Motor neuron (in vitro differentiated cells): ENCODE data around the gene VARS1. TPM values are rescaled to one million over a fixed set of nuclear protein-coding genes. Genes with fewer than 3 reads are reported as not detected.
A peak's percentile ranks its signal among the peaks of the same experiment; 100 is the strongest.

ENCODE experiments used
- ATAC-seq, 8 experiments: fragments of 200-7000 bp; cut with Tn5 transposase; replicated peaks in 6 of 8; 2 replicates each; pipeline ENCODE4 v1.8.0; 2021; ENCODE audit warnings: mild to moderate bottlenecking in 8 of 8, moderate library complexity in 8 of 8
- H3K27ac ChIP-seq, 2 donors: fragments of 250-450 bp; sonication (Bioruptor Pico); 2 replicates each; pipeline ENCODE4 v1.9.0; 2021; ENCODE audit warnings: antibody characterized with exemption in 2 of 2, mild to moderate bottlenecking in 2 of 2, moderate library complexity in 1 of 2
- H3K4me1 ChIP-seq, 2 donors: fragments of 250-450 bp; sonication (Bioruptor Pico); replicated peaks in 1 of 2; 2 replicates each; pipeline ENCODE4 v1.6.1; 2021; ENCODE audit warnings: antibody characterized with exemption in 2 of 2, mild to moderate bottlenecking in 2 of 2, moderate library complexity in 1 of 2
- H3K4me3 ChIP-seq, 5 donors: fragments of 250-450 bp; sonication (Bioruptor Pico); 2 replicates each; pipeline ENCODE4 v1.9.0; 2021; ENCODE audit warnings: antibody characterized with exemption in 5 of 5, mild to moderate bottlenecking in 5 of 5, moderate library complexity in 4 of 5
- WGBS, 10 experiments: fragments of 450-650 bp; shearing (Covaris generic); methylation state at CpG; one replicate each; pipeline ENCODE4 v1.0.0; 2022; 5-methylcytosine and 5-hydroxymethylcytosine counted together
- in situ Hi-C, 9 experiments: fragments of 400-800 bp; cut with MboI; loops; one replicate each; pipeline ENCODE4 v1.15.0; 2021; ENCODE audit warnings: low sequenced_read_pairs in 9 of 9, low pct_unique_long_range_greater_than_20kb in 2 of 9; ENCODE audit not compliant: unreplicated experiment in 9 of 9
- total RNA-seq, 8 experiments: library from RNA; unstranded; fragments of 300-600 nt; gene quantifications; 2 replicates each; pipeline versions ENCODE4 v1.2.3 to v1.2.4, GENCODE V29; 2022

Gene VARS1
- total RNA-seq, 8 experiments from 2014 or later = 26.4 to 135 (median 52.7) TPM

DNA sequence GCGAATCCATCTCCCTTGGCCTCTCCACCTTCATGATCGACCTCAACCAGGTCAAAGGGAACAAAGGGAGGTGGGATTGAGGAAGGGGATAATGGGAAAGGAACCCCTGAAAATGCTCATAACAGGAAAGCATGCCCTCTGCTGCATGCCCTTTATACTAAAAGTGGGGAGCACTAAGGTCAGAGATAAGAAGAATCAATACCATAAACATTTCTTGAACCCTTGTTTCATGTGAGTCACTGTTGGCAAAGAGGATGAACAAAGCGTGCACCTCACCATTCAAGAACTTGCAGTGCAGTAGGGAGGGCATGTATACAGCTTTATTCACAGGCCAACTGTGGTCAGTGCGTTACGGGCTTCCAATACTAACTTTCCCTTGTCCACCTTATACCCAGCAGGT is 34.8 kb downstream of the VARS1 start:
- in situ Hi-C loops = no loop called here
- H3K27ac ChIP-seq = no peak overlapping the region
- H3K4me3 ChIP-seq = no peak overlapping the region
- WGBS, 10 experiments = 85 to 100% (median 100%) methylated on average over 1 to 5 of the region's 5 CpGs
- no peak for ATAC-seq
- peaks cover 12 to 20% of the 10 kb centered on the region in 2 donors for H3K4me1 ChIP-seq

DNA sequence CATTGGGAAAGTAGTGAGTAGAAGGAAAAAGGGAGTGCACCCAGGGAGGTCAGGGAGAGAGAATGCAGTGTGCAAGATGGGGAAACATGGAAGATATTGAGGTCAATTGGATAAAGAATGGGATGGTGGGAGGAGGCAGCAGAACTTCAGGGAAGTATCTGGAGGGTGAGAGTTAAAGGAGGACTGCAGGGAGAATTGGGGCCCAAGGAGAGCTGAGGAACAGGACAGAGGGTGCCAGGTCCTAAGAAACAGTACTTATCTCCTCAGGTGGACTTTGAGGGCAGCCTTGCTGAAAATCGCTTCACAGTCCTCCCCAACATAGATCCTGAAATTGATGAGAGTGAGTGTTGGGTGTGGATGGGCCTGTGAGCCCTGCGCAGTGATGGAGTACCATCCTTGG is 37.3 kb downstream of the VARS1 start:
- Histone ChIP-seq H3K4me3 (no peak overlapping the region), H3K4me1 (peaks cover 2 to 7% of the 10 kb centered on the region in 2 donors), H3K27ac (no peak overlapping the region)
- 92 to 100% (median 100%) methylated on average over 1 to 2 of the region's 2 CpGs; no CpG with 5 or more reads in 7 of the 10 experiments for WGBS, 10 experiments
- in situ Hi-C loops = no loop called here
- ATAC-seq = no peak

DNA sequence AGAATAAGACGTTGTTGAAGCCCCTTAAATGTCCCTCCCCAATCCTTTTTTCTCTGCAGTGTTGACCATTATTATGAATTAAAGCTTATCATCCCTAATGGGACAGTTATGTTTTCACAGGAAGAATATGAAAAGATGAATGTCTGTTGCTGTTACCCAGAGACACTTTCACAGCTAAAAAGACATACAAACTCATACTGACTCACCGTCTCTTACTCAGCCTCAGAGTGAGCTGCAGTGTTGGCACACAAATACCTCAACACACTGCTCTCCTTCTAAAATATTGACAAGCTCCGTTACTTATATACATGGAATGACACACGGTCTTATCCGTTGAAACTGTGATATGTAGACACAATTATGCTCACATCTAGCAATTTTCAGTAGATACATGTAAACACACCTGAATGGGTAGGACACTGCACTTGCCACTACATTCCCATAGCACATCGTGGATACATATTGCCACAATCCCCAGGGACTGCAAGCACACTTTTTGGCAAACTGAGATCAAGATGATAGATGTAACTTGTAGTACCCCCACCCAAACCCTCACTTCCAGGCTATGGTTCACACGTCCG is 42.7 kb downstream of the VARS1 start:
- Histone ChIP-seq H3K4me3 (no peak overlapping the region), H3K27ac (no peak overlapping the region), H3K4me1 (no peaks in the 10 kb centered on the region)
- 15 to 100% (median 72%) methylated on average over 2 to 7 of the region's 8 CpGs; no CpG with 5 or more reads in 1 of the 10 experiments for WGBS, 10 experiments
- ATAC-seq = peak in 3 of 8 experiments; percentile 50 to 90 (median 70)
- in situ Hi-C loops = no loop called here

DNA sequence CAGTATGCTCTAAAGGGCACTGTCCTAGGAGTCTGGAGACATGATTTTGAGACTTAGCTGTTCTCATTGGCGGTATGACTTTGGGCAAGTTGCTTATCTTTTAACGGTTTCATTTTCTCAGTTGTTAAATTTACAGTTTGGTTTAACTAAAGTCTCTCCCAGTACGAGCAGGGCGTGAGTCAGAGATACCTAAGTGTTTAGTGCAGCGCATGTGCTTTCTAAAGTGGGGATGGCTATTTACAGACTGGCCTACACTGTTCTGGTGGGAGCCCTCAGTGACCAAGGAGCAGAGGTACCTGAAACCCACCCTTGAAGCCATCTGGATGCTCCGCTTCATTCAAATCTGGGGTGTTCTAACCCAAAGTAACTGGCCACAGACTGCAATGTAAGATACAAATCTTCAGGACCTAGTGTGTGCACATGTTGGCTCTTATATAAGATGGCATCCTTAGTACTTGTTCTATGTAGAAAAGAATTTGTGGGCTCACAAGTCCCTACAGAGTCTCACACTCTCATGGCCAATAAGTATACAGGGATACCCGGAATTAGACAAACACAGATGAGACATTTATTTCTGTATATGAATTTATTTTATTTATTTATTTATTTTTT is 45.0 kb downstream of the VARS1 start:
- no peak overlapping the region for H3K27ac ChIP-seq
- no peak overlapping the region for H3K4me3 ChIP-seq
- in situ Hi-C loops = no loop called here
- no peaks in the 10 kb centered on the region for H3K4me1 ChIP-seq
- 67 to 100% (median 97%) methylated on average over 1 to 7 of the region's 7 CpGs; no CpG with 5 or more reads in 3 of the 10 experiments for WGBS, 10 experiments
- ATAC-seq = no peak

DNA sequence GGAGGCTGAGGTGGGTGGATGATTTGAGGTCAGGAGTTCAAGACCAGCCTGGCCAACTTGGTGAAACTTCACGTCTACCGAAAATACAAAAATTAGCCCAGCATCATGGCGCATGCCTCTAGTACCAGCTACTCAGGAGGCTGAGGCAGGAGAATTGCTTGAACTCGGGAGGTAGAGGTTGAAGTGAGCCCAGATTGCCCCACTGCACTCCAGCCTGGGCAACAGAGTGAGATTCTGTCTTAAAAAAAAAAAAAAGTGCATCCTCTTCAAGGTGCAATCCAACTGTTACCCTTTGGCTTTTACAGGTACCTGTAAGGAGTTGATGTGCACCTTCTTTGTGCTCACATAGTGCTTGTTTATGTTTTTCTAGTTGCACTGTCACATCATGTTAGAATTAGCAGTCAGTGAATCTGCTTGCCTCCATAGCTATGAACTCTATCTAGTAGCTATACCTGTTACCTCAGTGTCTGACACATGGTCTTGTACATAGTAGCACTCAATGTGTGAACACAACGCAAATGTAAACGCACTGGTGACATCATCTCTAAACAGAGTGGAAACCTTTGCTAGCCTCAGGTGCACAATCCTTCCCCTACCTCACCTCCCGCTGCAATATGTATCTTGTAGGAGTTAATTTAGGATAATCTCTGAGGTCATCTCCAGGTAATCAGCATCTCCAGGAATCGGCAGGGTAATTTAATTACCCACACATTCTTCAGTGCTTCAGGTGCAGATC is 46.1 kb downstream of the VARS1 start:
- 79 to 100% (median 96%) methylated on average over 1 to 8 of the region's 8 CpGs for WGBS, 10 experiments
- Histone ChIP-seq H3K27ac (no peak overlapping the region), H3K4me1 (no peaks in the 10 kb centered on the region), H3K4me3 (no peak overlapping the region)
- in situ Hi-C loops = no loop called here
- ATAC-seq = peak in 1 of 8 experiments; percentile 53

Other genes starting within 250 kb of the VARS1 start
- gene ATP6V1G2, start 249.1 kb downstream of the VARS1 start, total RNA-seq = 100 to 1,000 TPM in 2 of 8 experiments, 10 to 100 TPM in 3, 1 to 10 TPM in 2, under 1 TPM in 1; 0.25 to 110 (median 48.1) TPM
- 10 to 100 TPM; 24.2 to 44.5 (median 31.6) TPM for gene NFKBIL1, start 248.1 kb downstream of the VARS1 start, total RNA-seq
- gene LTA, start 223.5 kb downstream of the VARS1 start, total RNA-seq = under 1 TPM in 6 of 8 experiments, not detected in 2; 0.11 to 0.76 (median 0.41) TPM
- 1 to 10 TPM in 1 of 8 experiments, under 1 TPM in 3, not detected in 4; 0.17 to 3.9 (median 0.68) TPM for gene TNF, start 220.2 kb downstream of the VARS1 start, total RNA-seq
- gene LTB, start 213.3 kb downstream of the VARS1 start, total RNA-seq = 1 to 10 TPM in 2 of 8 experiments, under 1 TPM in 5, not detected in 1; 0.18 to 1.9 (median 0.81) TPM
- 1 to 10 TPM in 2 of 8 experiments, under 1 TPM in 5, not detected in 1; 0.21 to 2.6 (median 0.63) TPM for gene LST1, start 209.5 kb downstream of the VARS1 start, total RNA-seq
- under 1 TPM in 3 of 8 experiments, not detected in 5; 0.29 to 0.71 (median 0.31) TPM for gene NCR3, start 202.7 kb downstream of the VARS1 start, total RNA-seq
- gene AIF1, start 180.5 kb downstream of the VARS1 start, total RNA-seq = 1 to 10 TPM in 5 of 8 experiments, not detected in 3; 1.1 to 3.1 (median 2.0) TPM
- gene PRRC2A, start 175.0 kb downstream of the VARS1 start, total RNA-seq = 100 to 1,000 TPM in 4 of 8 experiments, 10 to 100 TPM in 4; 53.2 to 259 (median 92.0) TPM
- gene BAG6, start 143.1 kb downstream of the VARS1 start, total RNA-seq = 100 to 1,000 TPM; 159 to 322 (median 247) TPM
- gene APOM, start 139.9 kb downstream of the VARS1 start, total RNA-seq = 1 to 10 TPM; 2.3 to 6.8 (median 5.3) TPM
- gene C6orf47, start 135.0 kb downstream of the VARS1 start, total RNA-seq = 10 to 100 TPM; 10.8 to 24.6 (median 15.5) TPM
- 10 to 100 TPM; 15.2 to 27.2 (median 22.0) TPM for gene GPANK1, start 130.8 kb downstream of the VARS1 start, total RNA-seq
- 100 to 1,000 TPM; 112 to 225 (median 167) TPM for gene CSNK2B, start 129.7 kb downstream of the VARS1 start, total RNA-seq
- 10 to 100 TPM in 2 of 8 experiments, 1 to 10 TPM in 6; 3.0 to 20.9 (median 6.3) TPM for gene LY6G5B, start 125.8 kb downstream of the VARS1 start, total RNA-seq
- 1 to 10 TPM; 1.3 to 7.1 (median 2.8) TPM for gene LY6G5C, start 114.7 kb downstream of the VARS1 start, total RNA-seq
- 10 to 100 TPM; 43.8 to 69.0 (median 52.5) TPM for gene ABHD16A, start 92.4 kb downstream of the VARS1 start, total RNA-seq
- not detected for gene LY6G6F, start 88.9 kb downstream of the VARS1 start, total RNA-seq
- not detected for gene LY6G6D, start 80.4 kb downstream of the VARS1 start, total RNA-seq
- gene LY6G6C, start 74.0 kb downstream of the VARS1 start, total RNA-seq = 1 to 10 TPM in 1 of 8 experiments, under 1 TPM in 4, not detected in 3; 0.16 to 1.6 (median 0.41) TPM
- 1 to 10 TPM in 2 of 8 experiments, under 1 TPM in 6; 0.18 to 1.8 (median 0.58) TPM for gene MPIG6B, start 72.4 kb downstream of the VARS1 start, total RNA-seq
- gene DDAH2, start 66.5 kb downstream of the VARS1 start, total RNA-seq = 100 to 1,000 TPM in 5 of 8 experiments, 10 to 100 TPM in 3; 15.5 to 168 (median 120) TPM
- gene CLIC1, start 59.2 kb downstream of the VARS1 start, total RNA-seq = 100 to 1,000 TPM in 5 of 8 experiments, 10 to 100 TPM in 3; 73.5 to 627 (median 176) TPM
- 10 to 100 TPM in 5 of 8 experiments, 1 to 10 TPM in 3; 3.8 to 65.3 (median 11.3) TPM for gene MSH5, start 55.7 kb downstream of the VARS1 start, total RNA-seq
- gene SAPCD1, start 33.1 kb downstream of the VARS1 start, total RNA-seq = 1 to 10 TPM in 7 of 8 experiments, under 1 TPM in 1; 0.87 to 8.0 (median 2.7) TPM
- gene VWA7, start 18.4 kb downstream of the VARS1 start, total RNA-seq = 1 to 10 TPM in 6 of 8 experiments, under 1 TPM in 2; 0.63 to 2.9 (median 1.4) TPM
- 10 to 100 TPM; 34.8 to 79.8 (median 47.1) TPM for gene LSM2, start 11.2 kb upstream of the VARS1 start, total RNA-seq
- 1 to 10 TPM; 1.0 to 4.3 (median 3.1) TPM for gene HSPA1L, start 19.5 kb upstream of the VARS1 start, total RNA-seq
- gene HSPA1A, start 19.8 kb upstream of the VARS1 start, total RNA-seq = 100 to 1,000 TPM in 2 of 8 experiments, 10 to 100 TPM in 6; 29.3 to 514 (median 92.4) TPM
- 100 to 1,000 TPM in 6 of 8 experiments, 10 to 100 TPM in 2; 68.6 to 489 (median 130) TPM for gene HSPA1B, start 32.0 kb upstream of the VARS1 start, total RNA-seq
- gene NEU1, start 67.1 kb upstream of the VARS1 start, total RNA-seq = 100 to 1,000 TPM in 1 of 8 experiments, 10 to 100 TPM in 7; 22.8 to 106 (median 36.2) TPM
- 1 to 10 TPM in 2 of 8 experiments, under 1 TPM in 5, not detected in 1; 0.07 to 1.0 (median 0.41) TPM for gene SLC44A4, start 83.2 kb upstream of the VARS1 start, total RNA-seq
- 100 to 1,000 TPM in 1 of 8 experiments, 10 to 100 TPM in 7; 19.9 to 112 (median 60.3) TPM for gene EHMT2, start 101.9 kb upstream of the VARS1 start, total RNA-seq
- 10 to 100 TPM in 6 of 8 experiments, 1 to 10 TPM in 2; 1.9 to 34.9 (median 15.9) TPM for gene ZBTB12, start 106.3 kb upstream of the VARS1 start, total RNA-seq
- 10 to 100 TPM in 1 of 8 experiments, 1 to 10 TPM in 6, under 1 TPM in 1; 0.67 to 55.1 (median 1.8) TPM for gene C2, start 132.0 kb upstream of the VARS1 start, total RNA-seq
- 100 to 1,000 TPM in 1 of 8 experiments, 10 to 100 TPM in 3, 1 to 10 TPM in 4; 2.3 to 300 (median 12.7) TPM for gene CFB, start 150.3 kb upstream of the VARS1 start, total RNA-seq
- gene NELFE, start 163.2 kb upstream of the VARS1 start, total RNA-seq = 10 to 100 TPM; 50.3 to 91.1 (median 72.3) TPM
- 10 to 100 TPM; 30.6 to 68.4 (median 52.9) TPM for gene SKIC2, start 163.4 kb upstream of the VARS1 start, total RNA-seq
- gene DXO, start 176.4 kb upstream of the VARS1 start, total RNA-seq = 10 to 100 TPM; 15.3 to 26.9 (median 22.9) TPM
- gene C4A, start 186.3 kb upstream of the VARS1 start, total RNA-seq = 100 to 1,000 TPM in 1 of 8 experiments, 10 to 100 TPM in 4, 1 to 10 TPM in 3; 3.1 to 631 (median 17.1) TPM
- gene C4B, start 219.0 kb upstream of the VARS1 start, total RNA-seq = 100 to 1,000 TPM in 1 of 8 experiments, 10 to 100 TPM in 4, 1 to 10 TPM in 3; 2.5 to 575 (median 14.2) TPM
- 1 to 10 TPM in 2 of 8 experiments, under 1 TPM in 6; 0.16 to 8.7 (median 0.77) TPM for gene CYP21A2, start 242.7 kb upstream of the VARS1 start, total RNA-seq